H7 (cell line): ENCODE results near the gene TNC. TPM values are rescaled to one million over a fixed set of nuclear protein-coding genes. Genes with fewer than 3 reads are reported as not detected.

Experiments
- DNase-seq: peaks from one replicate; pipeline ENCODE4 v3.0.0; 2012
- H3K27me3 ChIP-seq: 2 replicates; pipeline ENCODE4 v1.6.0; 2011; ENCODE audit warnings: mild to moderate bottlenecking, low read length; ENCODE audit not compliant: control insufficient read depth, insufficient read depth
- H3K36me3 ChIP-seq: replicated peaks from 2 replicates; pipeline ENCODE4 v1.5.1; 2011; ENCODE audit warnings: low read length; ENCODE audit not compliant: control insufficient read depth, insufficient read depth
- H3K4me3 ChIP-seq: 2 replicates; pipeline ENCODE4 v1.5.1; 2011; ENCODE audit warnings: low read depth, mild to moderate bottlenecking, control low read depth, low read length, moderate library complexity; ENCODE audit not compliant: insufficient read depth
- total RNA-seq: library from RNA; depleted of rRNA; stranded (reverse); fragments of >200 nt; shearing (Covaris generic); gene quantifications from 2 replicates; pipeline ENCODE4 v1.2.3, GENCODE V29; 2014

TNC gene
- total RNA-seq, 1 experiment from 2014 or later: 81.9 TPM

GRCh38 chr9:115103746-115104477 is 14.0 kb downstream of the TNC start:
- H3K4me3 ChIP-seq: no peak overlapping the region
- no peaks in the 10 kb centered on the region; the same call in 1 of the 2 replicates for H3K36me3 ChIP-seq
- DNase-seq: no peak
- no peaks in the 10 kb centered on the region for H3K27me3 ChIP-seq

GRCh38 chr9:115099901-115100300 is 18.1 kb downstream of the TNC start:
- no peak overlapping the region for H3K4me3 ChIP-seq
- no peak for DNase-seq
- no peaks in the 10 kb centered on the region; the same call in 1 of the 2 replicates for H3K27me3 ChIP-seq
- H3K36me3 ChIP-seq: no peaks in the 10 kb centered on the region; the same call in 1 of the 2 replicates

DNA sequence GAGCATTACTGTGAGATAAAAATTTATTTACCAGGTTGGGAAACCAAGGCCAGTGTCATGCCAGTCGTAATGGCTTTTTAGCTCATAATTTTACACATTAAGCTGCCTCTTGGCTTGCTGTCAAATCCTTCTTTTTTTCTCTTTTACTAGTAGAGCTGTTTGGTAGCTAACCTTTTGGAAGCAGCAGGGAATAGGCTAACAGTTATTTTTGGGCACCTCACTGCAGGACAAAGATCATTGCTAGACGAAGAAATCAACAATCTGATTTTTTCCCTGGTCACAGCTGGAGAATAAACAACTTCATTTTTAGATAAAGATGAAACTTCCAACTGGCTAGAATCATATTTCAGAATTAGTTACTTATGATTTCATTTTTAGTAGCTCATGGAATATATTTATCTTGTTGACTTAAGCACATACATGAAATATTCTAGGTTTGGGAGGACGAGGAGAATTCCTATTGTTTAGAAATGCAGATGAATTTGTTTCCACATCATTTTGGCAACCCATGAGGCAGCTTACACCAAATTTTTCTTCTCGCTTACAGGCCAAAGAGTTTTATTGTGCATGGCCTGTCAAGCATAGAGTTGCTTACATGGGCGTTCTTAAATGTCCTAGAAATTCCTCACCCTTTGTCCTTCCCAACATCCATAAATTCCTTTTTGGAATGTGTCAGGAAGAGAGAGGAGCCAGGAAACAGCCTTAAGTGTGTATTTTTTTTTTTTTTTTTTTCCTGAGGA is 19.6 kb downstream of the TNC start:
- Histone ChIP-seq H3K27me3 (no peaks in the 10 kb centered on the region; the same call in 1 of the 2 replicates), H3K36me3 (no peaks in the 10 kb centered on the region; the same call in 1 of the 2 replicates)
- no peak for DNase-seq

GRCh38 chr9:115093520-115093919 is 24.4 kb downstream of the TNC start:
- Histone ChIP-seq H3K27me3 (no peaks in the 10 kb centered on the region; the same call in 1 of the 2 replicates), H3K36me3 (no peaks in the 10 kb centered on the region), H3K4me3 (no peak overlapping the region)
- no peak for DNase-seq

More for the DNA sequence above, 19.6 kb downstream of the TNC start:
- no peak overlapping the region for H3K4me3 ChIP-seq

DNA sequence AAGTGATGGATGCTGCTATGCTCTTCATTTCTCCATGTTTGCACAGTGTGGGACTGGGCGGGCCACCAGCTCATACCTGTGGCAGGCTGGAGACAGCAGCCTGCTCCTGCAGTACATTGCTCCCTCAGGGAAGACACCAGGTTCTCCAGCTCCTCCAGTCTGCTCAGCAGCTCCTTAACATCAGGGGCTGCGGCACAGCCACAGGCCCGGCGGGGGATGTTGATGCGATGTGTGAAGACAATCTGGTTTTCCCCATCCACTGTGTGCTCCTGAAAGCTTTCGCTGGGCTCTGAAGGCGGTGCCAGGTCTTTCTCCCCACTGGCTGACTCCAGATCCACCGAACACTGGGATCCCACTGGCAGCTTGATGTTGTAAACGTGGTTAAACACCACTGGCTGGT is 27.5 kb downstream of the TNC start:
- DNase-seq: no peak
- Histone ChIP-seq H3K4me3 (no peak overlapping the region), H3K27me3 (no peaks in the 10 kb centered on the region), H3K36me3 (no peaks in the 10 kb centered on the region)

DNA sequence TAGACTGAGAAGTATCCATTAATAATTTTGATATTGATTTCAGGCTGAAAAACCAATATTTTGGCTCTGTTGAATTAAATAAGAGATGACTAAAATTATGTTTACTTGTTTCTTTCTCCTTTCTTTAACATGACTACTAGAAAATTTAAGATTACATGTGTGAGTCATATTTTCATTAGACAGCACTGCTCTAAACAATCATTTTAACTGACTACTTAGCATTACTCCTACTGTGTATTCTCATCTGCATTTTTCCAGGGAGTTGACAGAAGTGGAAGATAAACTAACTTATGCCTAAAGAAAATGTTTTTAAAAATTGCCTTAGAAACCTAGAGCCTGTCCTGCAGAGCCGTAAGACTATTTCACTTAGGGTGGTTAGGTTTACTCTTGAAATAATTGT is 29.1 kb downstream of the TNC start:
- DNase-seq: no peak
- Histone ChIP-seq H3K36me3 (no peaks in the 10 kb centered on the region), H3K27me3 (no peaks in the 10 kb centered on the region), H3K4me3 (no peak overlapping the region)

- Histone ChIP-seq H3K36me3 (no peaks in the 10 kb centered on the region), H3K4me3 (no peak overlapping the region), H3K27me3 (no peaks in the 10 kb centered on the region)
- DNase-seq: no peak
Measured at GRCh38 chr9:115086886-115087285, 31.1 kb downstream of the TNC start.

- Histone ChIP-seq H3K36me3 (no peaks in the 10 kb centered on the region), H3K27me3 (no peaks in the 10 kb centered on the region), H3K4me3 (no peak overlapping the region)
- no peak for DNase-seq
Measured at GRCh38 chr9:115086461-115086860, 31.5 kb downstream of the TNC start.

DNA sequence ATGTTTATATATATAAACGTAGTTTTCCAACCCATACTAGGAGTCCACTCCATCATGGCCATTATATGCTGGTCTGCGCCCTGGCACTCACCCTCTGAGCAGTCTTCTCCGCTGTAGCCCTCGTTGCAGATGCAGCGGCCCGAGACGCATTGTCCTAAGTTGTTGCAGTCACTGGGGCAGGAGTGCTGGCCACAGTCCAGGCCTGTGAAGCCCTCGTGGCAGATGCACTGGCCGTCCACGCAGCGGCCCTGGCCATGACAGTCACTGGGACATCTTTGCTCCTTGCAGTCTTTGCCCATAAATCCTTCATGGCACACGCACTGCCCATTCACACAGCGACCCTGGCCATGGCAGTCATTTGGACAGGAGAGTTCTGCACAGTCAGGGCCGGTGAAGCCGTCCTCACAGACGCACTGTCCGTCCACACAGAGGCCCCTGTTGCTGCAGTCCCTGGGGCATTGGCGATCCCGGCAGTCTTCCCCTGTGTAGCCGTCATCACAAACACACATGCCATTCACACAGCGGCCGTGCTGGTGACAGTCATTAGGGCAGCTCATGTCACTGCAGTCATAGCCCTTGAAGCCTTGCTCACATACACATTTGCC is 32.1 kb downstream of the TNC start:
- H3K27me3 ChIP-seq: no peaks in the 10 kb centered on the region
- H3K36me3 ChIP-seq: no peaks in the 10 kb centered on the region
- DNase-seq: no peak
- no peak overlapping the region for H3K4me3 ChIP-seq

- Histone ChIP-seq H3K4me3 (no peak overlapping the region), H3K36me3 (no peaks in the 10 kb centered on the region), H3K27me3 (no peaks in the 10 kb centered on the region)
- no peak for DNase-seq
Measured at GRCh38 chr9:115084709-115085108, 33.2 kb downstream of the TNC start.

DNA sequence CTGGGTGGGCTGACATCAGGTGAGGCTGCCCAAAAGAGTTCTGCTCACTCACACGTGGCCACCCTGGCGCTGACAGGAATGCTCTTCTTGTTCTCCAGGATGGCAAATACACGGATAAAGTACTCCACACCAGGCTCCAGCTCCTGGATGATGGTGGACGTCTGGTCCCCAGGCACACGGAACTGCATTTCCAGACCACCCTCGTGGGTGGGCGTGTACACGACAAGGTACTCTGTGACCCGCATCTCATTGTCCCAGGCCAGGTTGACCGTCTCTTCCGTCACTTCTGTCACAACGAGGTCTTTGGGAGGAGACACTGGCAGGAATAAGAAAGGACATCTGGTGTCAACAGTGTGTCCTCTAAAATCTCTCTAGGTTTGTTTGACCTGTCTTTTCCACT is 33.8 kb downstream of the TNC start:
- H3K27me3 ChIP-seq: no peaks in the 10 kb centered on the region
- DNase-seq: no peak
- H3K4me3 ChIP-seq: no peak overlapping the region
- no peaks in the 10 kb centered on the region for H3K36me3 ChIP-seq

DNA sequence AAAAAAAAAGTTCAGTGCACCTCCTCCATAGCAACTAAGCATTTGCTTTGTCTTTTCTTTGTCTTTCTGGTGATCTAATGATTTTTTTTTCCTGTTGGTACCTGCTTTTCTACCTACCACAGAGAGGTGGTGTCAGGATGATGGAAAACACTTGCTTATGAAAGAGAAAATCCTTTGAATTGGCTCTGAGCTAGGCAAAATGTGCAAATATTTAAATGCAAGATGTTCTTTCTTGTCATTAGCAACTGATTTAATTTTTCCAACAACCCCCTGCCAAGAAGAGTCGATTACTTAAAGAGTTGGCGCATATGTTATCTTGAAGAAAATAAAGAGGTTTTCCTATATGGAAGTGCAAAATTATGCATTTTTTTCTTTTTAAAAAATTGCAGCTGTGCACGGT is 37.7 kb downstream of the TNC start:
- Histone ChIP-seq H3K4me3 (no peak overlapping the region), H3K36me3 (no peaks in the 10 kb centered on the region), H3K27me3 (no peaks in the 10 kb centered on the region)
- DNase-seq: no peak

DNA sequence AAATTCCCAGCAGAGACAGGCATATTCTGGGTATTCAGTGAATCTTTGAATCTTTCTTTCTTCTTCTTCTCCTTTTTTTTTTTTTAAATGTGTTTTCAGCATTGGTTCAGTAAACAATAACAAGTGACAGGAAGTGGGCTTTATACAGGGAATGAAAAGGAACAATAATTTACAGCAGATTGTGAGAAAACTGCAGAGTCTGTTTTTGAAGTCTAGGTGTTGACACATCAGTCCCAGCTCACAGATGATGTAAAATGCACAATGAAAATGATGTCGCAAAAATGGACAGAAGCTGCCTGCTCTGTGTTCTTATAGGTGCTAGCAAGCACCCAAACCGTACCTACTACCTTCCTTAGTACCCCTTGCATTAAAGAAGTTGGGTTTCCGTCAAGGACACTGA is 38.8 kb downstream of the TNC start:
- Histone ChIP-seq H3K4me3 (no peak overlapping the region), H3K27me3 (no peaks in the 10 kb centered on the region), H3K36me3 (no peaks in the 10 kb centered on the region)
- DNase-seq: no peak

- no peak for DNase-seq
- Histone ChIP-seq H3K27me3 (no peaks in the 10 kb centered on the region), H3K36me3 (no peaks in the 10 kb centered on the region), H3K4me3 (no peak overlapping the region)
Measured at GRCh38 chr9:115073456-115073855, 44.5 kb downstream of the TNC start.

DNA sequence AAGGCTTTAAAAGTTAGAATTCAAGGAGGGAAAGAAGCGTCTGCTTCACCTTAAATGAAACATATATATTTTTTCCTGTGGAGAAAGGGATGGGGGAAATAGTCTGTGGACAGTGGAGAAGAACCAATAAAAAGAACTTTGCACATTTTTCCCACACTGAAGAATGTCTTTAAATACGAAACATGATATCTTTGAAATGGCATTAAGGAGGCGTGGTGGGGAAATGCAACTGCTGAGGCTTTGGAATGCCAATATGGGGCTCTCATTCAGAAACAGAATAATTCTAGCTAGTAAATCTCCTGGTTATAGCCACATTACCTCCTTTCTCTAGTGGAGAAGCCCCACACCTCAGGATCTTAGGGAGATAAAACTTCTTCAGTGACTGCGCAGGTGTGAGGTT is 46.8 kb downstream of the TNC start:
- H3K36me3 ChIP-seq: no peaks in the 10 kb centered on the region
- H3K4me3 ChIP-seq: no peak overlapping the region
- DNase-seq: no peak
- H3K27me3 ChIP-seq: no peaks in the 10 kb centered on the region
